Measurements from ENCODE around the gene PLIN1.

The PLIN1 gene

DNA sequence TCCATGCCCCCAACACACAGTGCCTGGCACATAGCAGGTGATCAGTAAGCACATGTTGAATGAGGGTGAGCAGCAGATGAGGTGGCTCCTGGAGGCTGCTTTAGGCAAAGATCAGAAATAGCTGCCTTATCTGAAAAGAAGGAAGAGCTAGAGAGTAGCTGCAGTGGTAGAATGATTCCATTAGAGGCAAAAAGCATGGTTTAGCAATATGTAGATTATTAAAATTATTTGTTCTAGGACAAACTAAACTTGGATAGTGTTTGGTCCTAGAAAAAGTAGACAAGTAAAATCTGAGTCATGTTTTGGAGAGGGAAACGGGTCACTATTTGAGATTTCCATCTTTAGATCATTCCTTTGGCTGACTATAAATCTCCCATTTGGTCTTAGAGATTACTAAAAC, 56.0 kb downstream of the PLIN1 start:
- DNase-seq = no peak

DNA sequence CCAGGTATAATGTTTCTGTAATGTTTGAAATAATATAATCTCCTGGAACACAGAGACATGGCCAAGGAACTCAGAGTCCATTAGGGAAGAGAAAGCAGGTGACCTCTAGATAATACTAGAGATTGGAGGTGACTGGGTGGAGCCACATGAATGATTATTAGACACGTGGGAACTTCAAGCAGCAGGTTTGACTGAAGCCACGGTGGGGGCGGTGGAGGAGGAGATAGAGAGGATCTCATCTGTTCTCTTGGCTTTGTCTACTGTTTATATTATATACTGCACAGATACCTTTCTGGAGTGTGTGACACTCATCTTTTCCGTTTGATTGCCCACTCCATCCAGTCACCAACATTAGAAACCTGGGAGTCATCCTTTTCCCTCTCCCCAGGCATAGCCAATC, 57.6 kb downstream of the PLIN1 start:
- DNase-seq = no peak

DNA sequence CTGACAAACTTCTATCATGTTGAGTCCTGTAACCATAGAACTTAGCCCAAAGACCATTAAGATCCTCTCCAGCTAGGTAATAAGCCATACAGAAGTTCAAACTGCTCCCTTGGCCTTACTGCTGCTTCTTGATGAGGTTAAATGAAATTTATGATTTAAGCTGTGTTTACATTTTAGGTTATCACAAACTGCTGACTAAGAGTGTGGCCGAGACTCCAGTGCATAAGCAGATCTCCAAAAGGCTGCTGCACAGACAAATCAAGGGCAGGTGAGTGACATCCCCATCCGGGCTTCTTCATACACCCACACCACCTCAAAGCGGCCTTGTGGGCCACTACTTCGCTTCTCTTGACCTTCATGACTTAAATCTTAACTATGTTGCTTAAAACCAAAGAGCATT, 62.9 kb downstream of the PLIN1 start:
- DNase-seq = no peak

DNA sequence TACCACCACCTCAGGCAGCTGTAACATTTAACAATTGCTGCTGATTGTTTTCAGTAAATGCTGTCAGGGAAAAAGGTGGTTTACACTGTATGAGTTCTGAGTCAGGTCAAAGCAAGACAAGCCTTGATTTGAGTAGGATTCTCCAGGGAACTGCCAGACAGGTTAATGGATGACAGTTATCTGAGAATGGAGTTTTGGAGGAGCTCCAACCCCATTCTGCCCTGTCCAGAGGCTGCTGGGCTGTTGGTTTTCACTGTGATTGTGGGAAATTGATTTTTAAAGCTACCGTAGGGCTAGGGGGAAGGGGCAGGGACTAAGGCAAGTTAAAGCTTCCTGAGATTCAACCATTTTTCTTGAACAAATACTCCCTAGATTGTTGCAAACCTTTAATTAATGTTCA, 64.0 kb downstream of the PLIN1 start:
- no peak for DNase-seq

Measured in CD4-positive, alpha-beta T cell treated with Interferon alpha-2 for 1 hour (primary cell).